ENCODE measurements around the gene JAK1.

DNA sequence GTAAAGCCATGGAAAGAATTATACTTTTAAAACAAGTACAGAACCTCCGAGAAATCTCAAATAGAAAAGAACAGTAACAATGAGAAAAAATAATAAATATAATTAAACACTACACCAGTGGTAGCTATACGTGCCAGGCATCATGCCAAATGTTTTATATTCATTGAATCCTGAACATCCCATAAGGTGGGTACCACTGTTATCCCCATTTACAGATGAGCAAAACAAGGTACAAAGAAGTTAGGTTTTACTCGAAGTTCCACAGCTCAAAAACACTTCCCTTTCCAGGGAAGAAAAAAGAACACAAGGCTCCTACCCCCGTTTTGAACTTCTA, 33.4 kb downstream of the JAK1 start:
- TF ChIP-seq, protein P1, sequence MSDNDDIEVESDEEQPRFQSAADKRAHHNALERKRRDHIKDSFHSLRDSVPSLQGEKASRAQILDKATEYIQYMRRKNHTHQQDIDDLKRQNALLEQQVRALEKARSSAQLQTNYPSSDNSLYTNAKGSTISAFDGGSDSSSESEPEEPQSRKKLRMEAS (IDR thresholded peaks at IDR 0.05), result no peak
- TF ChIP-seq TAF1 (IDR thresholded peaks at IDR 0.05; ENCODE audit: low read depth) (no peak), CEBPB (IDR thresholded peaks at IDR 0.05) (no peak), EP300 (IDR thresholded peaks at IDR 0.05; ENCODE audit: borderline replicate concordance) (no peak), TEAD4 (IDR thresholded peaks at IDR 0.05) (no peak), TCF12 (IDR thresholded peaks at IDR 0.05; ENCODE audit: low read depth) (no peak), YY1 (IDR thresholded peaks at IDR 0.05; ENCODE audit: low read depth) (no peak), FOXM1 (IDR thresholded peaks at IDR 0.05; ENCODE audit: borderline replicate concordance, low read depth) (no peak), RAD21 (IDR thresholded peaks at IDR 0.05; ENCODE audit: low read depth) (no peak), ZBTB7A (IDR thresholded peaks at IDR 0.05; ENCODE audit: low read depth) (no peak)
- TF ChIP-seq, protein P2, sequence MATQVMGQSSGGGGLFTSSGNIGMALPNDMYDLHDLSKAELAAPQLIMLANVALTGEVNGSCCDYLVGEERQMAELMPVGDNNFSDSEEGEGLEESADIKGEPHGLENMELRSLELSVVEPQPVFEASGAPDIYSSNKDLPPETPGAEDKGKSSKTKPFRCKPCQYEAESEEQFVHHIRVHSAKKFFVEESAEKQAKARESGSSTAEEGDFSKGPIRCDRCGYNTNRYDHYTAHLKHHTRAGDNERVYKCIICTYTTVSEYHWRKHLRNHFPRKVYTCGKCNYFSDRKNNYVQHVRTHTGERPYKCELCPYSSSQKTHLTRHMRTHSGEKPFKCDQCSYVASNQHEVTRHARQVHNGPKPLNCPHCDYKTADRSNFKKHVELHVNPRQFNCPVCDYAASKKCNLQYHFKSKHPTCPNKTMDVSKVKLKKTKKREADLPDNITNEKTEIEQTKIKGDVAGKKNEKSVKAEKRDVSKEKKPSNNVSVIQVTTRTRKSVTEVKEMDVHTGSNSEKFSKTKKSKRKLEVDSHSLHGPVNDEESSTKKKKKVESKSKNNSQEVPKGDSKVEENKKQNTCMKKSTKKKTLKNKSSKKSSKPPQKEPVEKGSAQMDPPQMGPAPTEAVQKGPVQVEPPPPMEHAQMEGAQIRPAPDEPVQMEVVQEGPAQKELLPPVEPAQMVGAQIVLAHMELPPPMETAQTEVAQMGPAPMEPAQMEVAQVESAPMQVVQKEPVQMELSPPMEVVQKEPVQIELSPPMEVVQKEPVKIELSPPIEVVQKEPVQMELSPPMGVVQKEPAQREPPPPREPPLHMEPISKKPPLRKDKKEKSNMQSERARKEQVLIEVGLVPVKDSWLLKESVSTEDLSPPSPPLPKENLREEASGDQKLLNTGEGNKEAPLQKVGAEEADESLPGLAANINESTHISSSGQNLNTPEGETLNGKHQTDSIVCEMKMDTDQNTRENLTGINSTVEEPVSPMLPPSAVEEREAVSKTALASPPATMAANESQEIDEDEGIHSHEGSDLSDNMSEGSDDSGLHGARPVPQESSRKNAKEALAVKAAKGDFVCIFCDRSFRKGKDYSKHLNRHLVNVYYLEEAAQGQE (IDR thresholded peaks at IDR 0.05; ENCODE audit: low read depth), result no peak

All from Ishikawa (cell line).